NB4 (cell line): Measurements from ENCODE around the gene SPATA21.

Experiments
- DNase-seq: peaks from one replicate; pipeline ENCODE4 v3.0.0; 2010; ENCODE audit warnings: low read depth
- H3K4me3 ChIP-seq: one replicate; pipeline ENCODE4 v1.5.1; 2011; ENCODE audit warnings: mild to moderate bottlenecking, low read depth, low read length, moderate library complexity
- MYC ChIP-seq: IDR thresholded peaks from 2 replicates; pipeline ENCODE4 v1.6.1; 2011; ENCODE audit warnings: low read depth, low read length
- POLR2A ChIP-seq: IDR thresholded peaks from 2 replicates; pipeline ENCODE4 v1.6.1; 2011; ENCODE audit warnings: mild to moderate bottlenecking; ENCODE audit not compliant: insufficient read length; ENCODE audit errors: extremely low read depth
- TF ChIP-seq, protein P1 (sequence below): IDR thresholded peaks from 2 replicates; pipeline ENCODE4 v1.6.1; 2011; ENCODE audit warnings: low read depth, low read length
- TF ChIP-seq, protein P2 (sequence below): IDR thresholded peaks from one replicate; pipeline ENCODE4 v1.5.1; 2012; ENCODE audit warnings: low read depth, low read length

Gene SPATA21

DNA sequence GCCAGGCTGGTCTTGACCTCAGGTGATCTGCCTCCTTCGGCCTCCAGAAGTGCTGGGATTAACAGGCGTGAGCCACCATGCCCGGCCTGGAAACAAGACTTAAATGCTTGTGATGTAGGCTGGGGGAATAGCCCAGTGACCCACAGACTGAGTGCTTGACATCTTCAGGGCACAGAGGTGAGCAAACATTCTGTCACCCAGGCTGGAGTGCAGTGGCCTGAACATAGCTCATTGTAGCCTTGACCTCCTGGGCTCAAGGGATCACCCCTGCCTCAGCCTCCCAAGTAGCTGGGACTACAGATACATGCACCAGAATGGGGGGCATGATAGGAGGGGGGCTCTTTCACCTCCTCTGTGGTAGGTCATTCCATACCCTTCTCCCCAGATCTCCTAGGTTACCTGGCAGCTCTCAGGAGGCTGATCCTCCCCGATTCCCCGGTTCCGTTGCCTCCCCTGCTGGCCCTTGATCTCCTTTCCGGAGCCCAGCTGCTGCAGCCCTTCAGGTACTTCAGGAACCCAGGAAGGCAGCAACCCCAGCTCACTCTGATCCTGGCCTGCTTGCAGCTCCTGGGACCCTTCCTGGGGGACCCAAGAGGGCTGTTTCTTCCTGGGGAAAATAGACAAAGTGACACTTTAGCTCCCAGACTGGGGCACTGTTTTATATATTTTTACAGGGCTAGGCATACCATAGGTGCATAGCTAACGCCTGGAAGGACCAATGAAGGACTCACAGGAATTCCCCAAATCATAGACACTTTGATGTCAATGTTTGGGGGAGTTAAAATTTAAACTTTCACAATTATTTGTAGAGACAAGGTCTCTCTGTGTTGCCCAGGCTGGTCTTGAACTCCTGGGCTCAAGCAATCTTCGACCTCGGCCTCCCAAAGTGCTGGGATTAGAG, 11.8 kb downstream of the SPATA21 start:
- no peak for TF ChIP-seq MYC
- TF ChIP-seq POLR2A, result no peak

GRCh38 chr1:16422041-16422440, 15.2 kb downstream of the SPATA21 start:
- TF ChIP-seq, protein P1, sequence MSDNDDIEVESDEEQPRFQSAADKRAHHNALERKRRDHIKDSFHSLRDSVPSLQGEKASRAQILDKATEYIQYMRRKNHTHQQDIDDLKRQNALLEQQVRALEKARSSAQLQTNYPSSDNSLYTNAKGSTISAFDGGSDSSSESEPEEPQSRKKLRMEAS, result no peak
- TF ChIP-seq POLR2A (no peak), MYC (no peak)
- TF ChIP-seq, protein P2, sequence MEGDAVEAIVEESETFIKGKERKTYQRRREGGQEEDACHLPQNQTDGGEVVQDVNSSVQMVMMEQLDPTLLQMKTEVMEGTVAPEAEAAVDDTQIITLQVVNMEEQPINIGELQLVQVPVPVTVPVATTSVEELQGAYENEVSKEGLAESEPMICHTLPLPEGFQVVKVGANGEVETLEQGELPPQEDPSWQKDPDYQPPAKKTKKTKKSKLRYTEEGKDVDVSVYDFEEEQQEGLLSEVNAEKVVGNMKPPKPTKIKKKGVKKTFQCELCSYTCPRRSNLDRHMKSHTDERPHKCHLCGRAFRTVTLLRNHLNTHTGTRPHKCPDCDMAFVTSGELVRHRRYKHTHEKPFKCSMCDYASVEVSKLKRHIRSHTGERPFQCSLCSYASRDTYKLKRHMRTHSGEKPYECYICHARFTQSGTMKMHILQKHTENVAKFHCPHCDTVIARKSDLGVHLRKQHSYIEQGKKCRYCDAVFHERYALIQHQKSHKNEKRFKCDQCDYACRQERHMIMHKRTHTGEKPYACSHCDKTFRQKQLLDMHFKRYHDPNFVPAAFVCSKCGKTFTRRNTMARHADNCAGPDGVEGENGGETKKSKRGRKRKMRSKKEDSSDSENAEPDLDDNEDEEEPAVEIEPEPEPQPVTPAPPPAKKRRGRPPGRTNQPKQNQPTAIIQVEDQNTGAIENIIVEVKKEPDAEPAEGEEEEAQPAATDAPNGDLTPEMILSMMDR, result no peak
- DNase-seq, result no peak
- H3K4me3 ChIP-seq, result no peak overlapping the region

More for the DNA sequence above, 11.8 kb downstream of the SPATA21 start:
- no peak overlapping the region for H3K4me3 ChIP-seq
- DNase-seq, result no peak

DNA sequence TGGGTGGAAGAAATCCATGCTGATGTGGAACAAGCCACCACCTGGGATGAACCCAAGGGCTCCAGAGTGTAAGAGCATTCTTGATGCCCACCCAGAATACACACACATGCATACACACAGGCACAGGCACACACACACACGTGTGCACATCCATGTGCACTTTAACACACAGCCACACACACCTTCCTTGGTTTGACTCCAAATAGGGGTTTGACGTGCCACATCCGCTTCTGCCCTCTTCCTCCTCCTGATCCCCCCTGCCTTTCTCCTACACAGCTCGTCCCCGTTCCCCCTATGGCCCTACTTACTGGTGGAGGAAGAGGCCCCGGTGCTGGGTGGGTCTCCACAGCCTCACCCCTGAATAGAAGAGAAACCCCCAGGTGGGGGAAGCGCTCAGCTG, 16.0 kb downstream of the SPATA21 start:
- DNase-seq, result no peak
- TF ChIP-seq, protein P2, result no peak
- TF ChIP-seq, protein P1, result no peak
- TF ChIP-seq POLR2A (no peak), MYC (no peak)
- no peak overlapping the region for H3K4me3 ChIP-seq

- TF ChIP-seq, protein P1, result no peak
- TF ChIP-seq, protein P2, result no peak
- TF ChIP-seq POLR2A (no peak), MYC (no peak)
- peak; percentile 26 for DNase-seq
- no peak overlapping the region for H3K4me3 ChIP-seq
These were observed 16.7 kb downstream of the SPATA21 start for GRCh38 chr1:16420424-16421118.

- no peak for TF ChIP-seq MYC
- TF ChIP-seq, protein P2, result no peak
- TF ChIP-seq, protein P1, result no peak
- no peak for TF ChIP-seq POLR2A
- no peak overlapping the region for H3K4me3 ChIP-seq
- DNase-seq, result no peak
These were observed 18.3 kb downstream of the SPATA21 start for GRCh38 chr1:16418823-16419425.

DNA sequence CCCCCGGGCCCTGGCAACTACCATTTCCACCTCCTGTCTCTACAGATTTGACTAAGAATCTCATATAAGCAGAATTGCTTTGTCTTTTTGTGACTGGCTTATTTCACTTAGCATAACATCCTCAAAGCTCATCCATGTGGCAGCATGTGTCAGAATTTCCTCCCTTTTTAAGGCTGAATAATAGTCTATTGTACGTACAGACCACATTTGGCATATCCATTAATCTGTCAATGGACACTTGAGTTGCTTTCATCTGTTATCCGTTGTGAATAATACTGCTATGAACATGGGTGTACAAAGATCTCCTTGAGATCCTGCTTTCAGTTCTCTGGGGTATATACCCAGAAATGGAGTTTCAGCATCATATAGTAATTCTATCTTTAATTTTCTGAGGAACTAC, 24.0 kb downstream of the SPATA21 start:
- no peak overlapping the region for H3K4me3 ChIP-seq
- DNase-seq, result no peak
- no peak for TF ChIP-seq POLR2A
- TF ChIP-seq, protein P1, result no peak
- TF ChIP-seq, protein P2, result no peak
- TF ChIP-seq MYC, result no peak
